Fibroblast of mammary gland (primary cell): ENCODE data around the gene USP34.

Source experiments
- DNase-seq: peaks from one replicate; pipeline ENCODE4 v3.0.0-alpha.2; 2010; ENCODE audit warnings: low read depth
- H3K4me3 ChIP-seq: 2 replicates; pipeline ENCODE4 v1.5.1; 2011; ENCODE audit warnings: low read depth, mild to moderate bottlenecking, low read length, moderate library complexity; ENCODE audit not compliant: control insufficient read depth
- TF ChIP-seq, protein P1 (sequence below): conservative IDR thresholded peaks from 2 replicates; pipeline ENCODE4 v1.5.1; 2011; ENCODE audit warnings: low read depth, low read length, inconsistent platforms; ENCODE audit not compliant: control insufficient read depth, insufficient read depth

USP34 gene

DNA sequence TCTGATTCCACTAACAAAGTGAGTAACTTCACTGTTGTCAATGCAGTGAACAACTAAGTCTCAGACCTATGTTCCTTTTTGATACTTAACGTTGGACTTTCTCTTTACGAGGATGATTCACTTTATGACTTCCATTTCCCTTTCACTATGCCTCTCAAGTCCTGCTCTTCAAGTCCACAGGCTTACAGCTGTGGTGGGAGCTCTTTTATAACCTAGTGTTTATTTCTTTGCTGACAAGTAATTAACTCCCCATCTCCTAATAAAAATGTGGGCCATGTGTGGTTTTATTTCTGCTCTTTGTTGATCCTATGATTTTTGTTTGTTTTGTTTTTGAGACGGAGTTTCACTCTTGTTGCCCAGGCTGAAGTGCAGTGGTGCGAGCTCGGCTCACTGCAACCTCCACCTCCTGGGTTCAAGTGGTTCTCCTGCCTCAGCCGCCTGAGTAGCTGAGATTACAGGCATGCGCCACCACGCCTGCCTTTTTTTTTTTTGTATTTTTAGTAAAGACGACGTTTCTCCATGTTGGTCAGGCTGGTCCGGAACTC lies 142.1 kb downstream of the USP34 start:
- no peak overlapping the region for H3K4me3 ChIP-seq
- peak; percentile 3 for DNase-seq
- TF ChIP-seq, protein P1, sequence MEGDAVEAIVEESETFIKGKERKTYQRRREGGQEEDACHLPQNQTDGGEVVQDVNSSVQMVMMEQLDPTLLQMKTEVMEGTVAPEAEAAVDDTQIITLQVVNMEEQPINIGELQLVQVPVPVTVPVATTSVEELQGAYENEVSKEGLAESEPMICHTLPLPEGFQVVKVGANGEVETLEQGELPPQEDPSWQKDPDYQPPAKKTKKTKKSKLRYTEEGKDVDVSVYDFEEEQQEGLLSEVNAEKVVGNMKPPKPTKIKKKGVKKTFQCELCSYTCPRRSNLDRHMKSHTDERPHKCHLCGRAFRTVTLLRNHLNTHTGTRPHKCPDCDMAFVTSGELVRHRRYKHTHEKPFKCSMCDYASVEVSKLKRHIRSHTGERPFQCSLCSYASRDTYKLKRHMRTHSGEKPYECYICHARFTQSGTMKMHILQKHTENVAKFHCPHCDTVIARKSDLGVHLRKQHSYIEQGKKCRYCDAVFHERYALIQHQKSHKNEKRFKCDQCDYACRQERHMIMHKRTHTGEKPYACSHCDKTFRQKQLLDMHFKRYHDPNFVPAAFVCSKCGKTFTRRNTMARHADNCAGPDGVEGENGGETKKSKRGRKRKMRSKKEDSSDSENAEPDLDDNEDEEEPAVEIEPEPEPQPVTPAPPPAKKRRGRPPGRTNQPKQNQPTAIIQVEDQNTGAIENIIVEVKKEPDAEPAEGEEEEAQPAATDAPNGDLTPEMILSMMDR: no peak

DNA sequence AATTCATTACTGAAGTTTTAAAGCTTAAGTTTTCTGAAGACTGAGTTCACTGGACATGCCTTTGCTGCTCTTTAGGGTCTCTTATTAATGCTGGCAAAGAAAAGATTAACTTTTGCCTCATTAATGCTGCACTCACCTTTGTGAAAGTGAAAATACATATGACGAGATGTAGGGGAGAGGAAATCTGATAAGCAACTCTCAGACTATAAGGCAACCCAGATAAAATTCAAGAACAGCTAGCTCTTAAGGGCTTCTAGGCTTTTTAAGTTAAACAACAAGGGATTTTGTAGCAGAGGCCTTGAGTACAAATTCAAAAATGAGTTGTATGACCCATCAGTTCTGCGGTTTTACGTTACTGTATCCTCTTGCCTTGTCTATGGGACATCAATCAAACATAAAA lies 143.7 kb downstream of the USP34 start:
- TF ChIP-seq, protein P1: no peak
- DNase-seq: no peak
- H3K4me3 ChIP-seq: no peak overlapping the region

DNA sequence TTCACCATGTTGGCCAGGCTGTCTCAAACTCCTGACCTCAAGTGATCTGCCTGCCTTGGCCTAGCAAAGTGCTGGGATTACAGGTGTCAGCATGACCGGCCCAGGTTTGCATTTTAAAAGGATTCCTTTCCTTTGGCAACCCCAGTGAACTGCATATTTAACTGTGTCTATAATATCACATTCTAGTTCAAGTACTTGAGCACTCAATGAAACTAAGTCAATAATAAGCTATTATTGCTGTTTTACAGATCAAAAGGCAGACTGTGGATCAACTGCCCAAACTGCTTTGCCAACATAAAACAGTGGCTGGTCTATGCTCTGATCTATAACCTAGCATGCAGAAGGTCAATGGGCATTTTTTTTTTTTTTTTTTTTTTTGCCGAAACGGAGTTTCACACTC lies 144.5 kb downstream of the USP34 start:
- no peak for DNase-seq
- H3K4me3 ChIP-seq: no peak overlapping the region
- TF ChIP-seq, protein P1: no peak

DNA sequence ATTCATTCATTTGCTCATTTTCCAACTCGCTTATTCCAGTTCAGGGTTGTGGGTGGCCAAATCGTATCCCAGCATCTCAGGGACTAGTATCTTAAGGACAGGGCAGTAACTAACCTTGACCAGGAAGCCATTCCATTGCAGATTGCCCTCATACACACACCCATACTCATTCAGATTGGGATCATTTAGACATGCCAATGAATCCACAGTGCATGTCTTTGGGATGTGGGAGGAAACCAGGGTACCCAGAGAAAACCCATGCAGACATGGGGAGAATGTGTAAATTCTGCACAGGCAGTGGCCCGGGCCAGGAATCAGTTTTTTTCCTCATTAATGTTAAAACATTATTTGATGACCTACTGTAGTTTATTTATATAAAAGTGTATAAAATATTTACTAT lies 150.7 kb downstream of the USP34 start:
- H3K4me3 ChIP-seq: no peak overlapping the region
- TF ChIP-seq, protein P1: no peak
- no peak for DNase-seq

DNA sequence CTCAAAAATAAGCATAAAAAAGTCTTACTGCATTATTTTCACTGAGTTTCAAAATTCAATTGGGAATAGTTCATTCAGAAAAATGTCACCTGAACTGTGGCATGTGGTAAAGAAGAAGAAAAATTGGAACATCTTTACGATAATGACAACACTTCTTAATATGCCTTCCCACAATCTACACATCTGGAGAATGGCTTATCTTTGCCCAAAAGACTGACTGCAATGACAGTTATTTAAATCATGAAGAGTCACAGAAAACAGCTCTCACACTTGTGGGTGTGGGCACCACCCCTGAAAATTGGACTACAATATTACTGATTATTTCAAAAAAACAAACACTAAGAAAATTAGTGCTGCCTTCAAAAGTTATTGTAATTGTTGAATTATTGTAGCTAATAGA lies 152.3 kb downstream of the USP34 start:
- TF ChIP-seq, protein P1: no peak

DNA sequence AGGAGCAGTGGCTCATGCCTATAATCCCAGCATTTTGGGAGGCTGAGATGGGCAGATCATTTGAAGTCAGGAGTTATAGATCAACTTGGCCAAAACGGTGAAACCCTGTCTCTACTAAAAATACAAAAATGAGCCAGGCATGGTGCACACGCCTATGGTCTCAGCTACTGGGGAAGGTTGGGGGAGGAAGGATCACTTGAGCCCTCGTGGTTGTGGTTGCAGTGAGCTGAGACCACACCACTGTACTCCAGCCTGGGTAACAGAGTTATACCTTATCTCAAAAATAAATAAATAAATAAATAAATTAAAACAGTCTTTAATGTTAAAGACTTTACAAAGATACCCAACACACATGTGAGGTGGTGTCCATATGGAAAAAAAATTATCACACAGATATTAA lies 174.9 kb downstream of the USP34 start:
- no peak for DNase-seq
- TF ChIP-seq, protein P1: no peak

More for the DNA sequence above, 152.3 kb downstream of the USP34 start:
- DNase-seq: no peak
- no peak overlapping the region for H3K4me3 ChIP-seq

More for the DNA sequence above, 174.9 kb downstream of the USP34 start:
- H3K4me3 ChIP-seq: no peak overlapping the region
